ENCODE results near the gene ALG1L2.
"Not testable (repeated sequence)": the region's sequence is repeated elsewhere in the genome, so short reads cannot be mapped to it uniquely, and the experiment has no call there.

ALG1L2 gene

GRCh38 chr3:130136337-130136736 is 54.7 kb downstream of the ALG1L2 start:
- not testable (repeated sequence) for DNase-seq

- not testable (repeated sequence) for DNase-seq
Observed at GRCh38 chr3:130137685-130138084, 56.1 kb downstream of the ALG1L2 start.

- not testable (repeated sequence) for DNase-seq
Observed at GRCh38 chr3:130138992-130139391, 57.4 kb downstream of the ALG1L2 start.

DNA sequence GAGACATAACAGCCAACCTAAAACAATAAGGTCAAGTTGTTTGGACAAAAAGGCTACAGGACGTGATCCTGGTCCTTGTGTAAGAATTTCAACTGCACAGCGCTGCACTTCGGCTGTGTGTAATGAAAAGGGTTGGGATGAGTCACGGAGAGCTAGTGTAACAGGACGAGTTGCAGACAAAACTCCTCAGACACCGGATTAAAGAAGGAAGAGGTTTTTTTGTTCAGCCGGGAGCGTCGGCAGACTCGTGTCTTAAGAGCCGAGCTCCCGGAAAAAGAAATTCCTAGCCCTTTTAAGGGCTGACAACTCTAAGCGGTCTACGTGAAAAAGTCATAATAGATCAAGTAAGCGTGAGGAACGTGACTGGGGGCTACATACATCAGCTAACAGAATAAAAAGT is 59.1 kb downstream of the ALG1L2 start:
- not testable (repeated sequence) for DNase-seq

DNA sequence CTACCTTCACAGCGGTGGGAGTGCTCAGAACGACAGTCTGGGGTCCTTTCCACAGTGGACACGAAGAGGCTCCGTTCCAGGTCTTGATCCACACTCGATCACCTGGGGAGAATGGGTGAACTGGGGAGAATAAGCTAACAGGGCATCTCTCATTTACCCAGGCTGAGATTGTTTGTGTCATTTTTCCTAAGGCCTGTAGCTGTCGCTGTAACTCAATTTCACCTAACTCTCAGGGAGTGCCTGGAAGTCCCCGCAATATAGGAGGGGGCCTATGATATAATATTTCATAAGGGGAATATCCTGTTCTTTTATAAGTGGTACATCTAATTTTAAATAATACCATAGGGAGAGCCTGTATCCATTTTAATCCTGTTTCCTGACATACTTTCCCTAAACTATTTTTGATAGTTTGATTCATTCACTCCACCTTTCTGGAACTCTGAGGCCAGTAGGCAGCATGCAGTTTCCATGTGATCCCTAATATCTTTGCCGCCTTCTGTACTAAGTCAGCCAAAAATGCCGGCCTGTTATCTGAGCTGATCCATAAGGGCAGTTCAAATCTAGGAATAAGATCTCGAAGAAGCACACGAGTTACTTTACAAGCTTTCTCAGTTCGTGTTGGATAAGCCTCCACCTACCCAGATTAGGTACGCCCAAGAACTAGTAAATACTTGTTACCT is 62.2 kb downstream of the ALG1L2 start:
- DNase-seq = not testable (repeated sequence)

DNA sequence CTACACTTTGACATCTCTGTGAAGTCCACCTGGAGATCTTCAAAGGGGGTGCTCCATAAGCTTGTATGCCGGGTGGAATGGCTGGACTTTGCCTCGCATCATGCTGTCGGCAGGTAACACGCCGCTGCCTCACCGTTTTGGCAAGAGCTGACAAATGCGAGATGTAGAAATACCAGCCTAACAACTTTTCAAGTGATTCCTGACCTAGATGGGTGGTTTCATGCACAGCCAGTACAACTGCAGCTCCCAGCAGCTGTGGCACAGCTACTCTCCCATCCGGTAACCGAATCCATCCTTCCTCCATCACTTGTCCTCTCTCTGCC is 62.7 kb downstream of the ALG1L2 start:
- DNase-seq = not testable (repeated sequence)

DNA sequence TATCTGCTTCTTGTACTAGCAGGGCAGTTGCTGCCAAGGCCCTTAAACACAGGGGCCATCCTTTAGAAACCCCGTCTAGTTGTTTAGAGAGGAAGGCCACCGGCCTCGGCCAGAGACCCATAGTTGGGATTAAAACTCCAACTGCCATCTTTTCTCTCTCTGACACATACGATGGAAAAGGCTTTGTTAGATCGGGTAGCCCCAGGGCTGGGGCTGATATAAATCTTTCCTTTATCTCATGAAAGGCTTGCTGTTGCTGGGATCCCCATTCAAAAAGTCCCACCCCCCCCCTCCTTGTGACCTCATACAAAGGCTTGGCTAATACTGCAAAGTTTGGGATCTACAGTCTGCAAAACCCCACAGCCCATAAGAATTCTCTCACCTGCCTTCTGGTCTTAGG is 63.8 kb downstream of the ALG1L2 start:
- not testable (repeated sequence) for DNase-seq

GRCh38 chr3:130146465-130146864 is 64.8 kb downstream of the ALG1L2 start:
- DNase-seq = not testable (repeated sequence)
